Mesangial cell (primary cell): ENCODE data around the gene HACL1. TPM values are rescaled to one million over a fixed set of nuclear protein-coding genes. Genes with fewer than 3 reads are reported as not detected.

Experiments used
- total RNA-seq: library from RNA; depleted of rRNA; stranded (reverse); fragments of >200 nt; gene quantifications from 2 replicates; pipeline ENCODE4 v1.2.3, GENCODE V29; 2015

HACL1 gene
- total RNA-seq = 10.6 and 15.3 TPM in 2 replicates

DNA sequence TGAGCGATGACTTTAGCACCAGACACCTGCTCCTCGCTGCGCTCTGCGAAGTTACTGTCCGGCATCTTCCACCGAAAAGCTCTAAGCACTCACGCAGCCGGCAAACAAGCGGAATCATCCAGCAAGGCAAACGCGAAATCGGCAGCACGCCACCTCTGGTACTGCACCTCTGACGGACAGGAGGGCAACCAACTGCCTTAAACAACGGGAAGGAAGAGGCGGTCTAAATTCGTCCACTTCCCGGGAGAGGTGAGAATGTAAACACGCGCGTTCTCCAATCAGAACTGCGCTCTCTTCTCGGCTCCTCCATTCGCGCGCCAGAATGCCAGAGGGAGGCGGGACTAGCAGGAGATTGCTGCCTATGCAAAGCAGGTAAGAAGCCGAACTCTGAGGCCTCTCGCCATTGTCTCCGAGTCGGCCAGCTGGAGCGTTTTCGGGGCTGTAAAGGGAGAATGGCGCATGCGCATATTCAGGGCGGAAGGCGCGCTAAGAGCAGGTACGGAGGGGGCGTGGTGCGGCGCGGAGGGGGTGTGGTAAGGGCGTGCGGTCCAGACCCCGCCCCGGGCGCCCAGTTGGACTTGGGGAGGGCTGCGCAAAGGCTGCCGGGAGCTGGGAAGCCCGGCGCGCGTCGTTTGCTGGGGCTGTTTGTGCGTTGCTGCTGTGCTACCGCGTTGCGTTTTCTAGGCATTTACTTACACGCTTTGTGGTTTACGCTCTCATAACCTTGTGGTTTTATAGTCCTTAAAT is at the start of gene HACL1, which contains the start of gene BTD:
HACL1 (minus strand) TSS at position 171 of the 747 bp plus-strand sequence; CDS start at position 65, 106 bp downstream.
BTD (plus strand) TSS at position 347 of the 747 bp plus-strand sequence. CDS start 33,695 bp downstream, outside the sequence.

DNA sequence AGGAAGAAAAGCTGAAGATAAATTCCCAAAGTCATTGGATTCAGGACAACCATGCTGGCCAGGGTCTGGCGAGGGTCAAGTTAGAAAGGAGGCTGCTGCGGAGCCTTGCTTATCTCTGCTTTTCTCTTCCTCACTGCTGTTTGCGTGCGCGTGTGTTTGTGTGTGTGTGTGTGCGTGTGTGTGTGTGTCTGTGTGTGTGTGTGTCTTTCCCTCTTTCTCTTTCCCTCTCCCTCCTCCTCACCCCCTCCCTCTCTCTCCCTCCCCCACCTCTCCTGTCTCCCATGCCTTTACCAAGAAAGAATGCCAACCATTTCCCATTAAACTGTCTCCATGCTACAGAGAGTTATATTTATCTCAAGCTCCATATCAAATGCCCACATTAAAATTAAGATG is 79.8 kb downstream of the HACL1 start, which contains the start of gene COLQ:
COLQ (minus strand) TSS at position 134 of the 393 bp plus-strand sequence; CDS start at position 53, 81 bp downstream.

Other genes starting within 250 kb of the HACL1 start
- gene METTL6, start 174.0 kb downstream of the HACL1 start, total RNA-seq = 12.7 and 13.0 TPM in 2 replicates
- gene EAF1, start 174.0 kb downstream of the HACL1 start, total RNA-seq = 25.9 and 32.2 TPM in 2 replicates
- gene COLQ, start 79.9 kb downstream of the HACL1 start, total RNA-seq = 0.13 and 0.16 TPM in 2 replicates
- gene BTD, start 176 bp upstream of the HACL1 start, total RNA-seq = 15.3 and 34.5 TPM in 2 replicates
- 40.7 and 41.5 TPM in 2 replicates for gene ANKRD28, start 196.4 kb upstream of the HACL1 start, total RNA-seq